ENCODE results near the gene PRPF40B.

The PRPF40B gene

GRCh38 chr12:49689785-49690184 is 66.4 kb downstream of the PRPF40B start:
- DNase-seq: no peak

- DNase-seq: no peak
Measured at GRCh38 chr12:49692851-49693250, 69.5 kb downstream of the PRPF40B start.

GRCh38 chr12:49693931-49694444 is 70.6 kb downstream of the PRPF40B start:
- DNase-seq: no peak

Measured in SHP77 treated with DMSO at 0.1 percent for 48 hours (cell line).